HepG2 (cell line): ENCODE measurements around the gene SLC22A7. TPM values are rescaled to one million over a fixed set of nuclear protein-coding genes. Genes with fewer than 3 reads are reported as not detected.

ENCODE experiments used
- BRF2 ChIP-seq: sonication (generic); formaldehyde crosslinking; IDR thresholded peaks from 2 replicates; pipeline ENCODE4 v1.8.1; 2022; ENCODE audit warnings: mild to moderate bottlenecking, missing genetic modification reagents
- CBX1 ChIP-seq: IDR thresholded peaks from one replicate; pipeline ENCODE4 v1.6.1; 2016; ENCODE audit warnings: antibody characterized with exemption, low read depth
- HOXA5 ChIP-seq: sonication (generic); formaldehyde crosslinking; IDR thresholded peaks from 2 replicates; pipeline ENCODE4 v1.4.0; 2020; ENCODE audit warnings: missing genetic modification reagents
- MEF2D ChIP-seq: sonication (generic); formaldehyde crosslinking; IDR thresholded peaks from 2 replicates; pipeline ENCODE4 v1.5.1; 2020; ENCODE audit warnings: mild to moderate bottlenecking, missing genetic modification reagents
- POGZ ChIP-seq: sonication (generic); formaldehyde crosslinking; IDR thresholded peaks from 2 replicates; pipeline ENCODE4 v1.4.0; 2020; ENCODE audit warnings: mild to moderate bottlenecking, missing genetic modification reagents
- TMF1 ChIP-seq: sonication (generic); formaldehyde crosslinking; IDR thresholded peaks from 2 replicates; pipeline ENCODE4 v1.8.1; 2022; ENCODE audit warnings: low read depth, missing genetic modification reagents
- ZFP1 ChIP-seq: IDR thresholded peaks from 2 replicates; pipeline ENCODE4 v1.6.1; 2016
- ZNF18 ChIP-seq: sonication (generic); formaldehyde crosslinking; IDR thresholded peaks from 2 replicates; pipeline ENCODE4 v1.8.0; 2022; ENCODE audit warnings: mild to moderate bottlenecking, missing genetic modification reagents; ENCODE audit not compliant: insufficient replicate concordance
- ZNF33A ChIP-seq: sonication (generic); formaldehyde crosslinking; IDR thresholded peaks from 2 replicates; pipeline ENCODE4 v1.5.1; 2020; ENCODE audit warnings: missing genetic modification reagents, mild to moderate bottlenecking, moderate library complexity, borderline replicate concordance
- ZNF34 ChIP-seq: sonication (generic); formaldehyde crosslinking; IDR thresholded peaks from 2 replicates; pipeline ENCODE4 v1.4.0; 2020; ENCODE audit warnings: mild to moderate bottlenecking, missing genetic modification reagents, borderline replicate concordance
- ZNF362 ChIP-seq: sonication (generic); formaldehyde crosslinking; IDR thresholded peaks from 2 replicates; pipeline ENCODE4 v1.4.0; 2020; ENCODE audit warnings: missing genetic modification reagents, mild to moderate bottlenecking, borderline replicate concordance
- ZNF383 ChIP-seq: sonication (generic); formaldehyde crosslinking; IDR thresholded peaks from 2 replicates; pipeline ENCODE4 v1.4.0; 2020; ENCODE audit warnings: missing genetic modification reagents, mild to moderate bottlenecking, borderline replicate concordance
- ZNF468 ChIP-seq: sonication (generic); formaldehyde crosslinking; IDR thresholded peaks from 2 replicates; pipeline ENCODE4 v1.8.0; 2022; ENCODE audit warnings: mild to moderate bottlenecking, moderate library complexity, missing genetic modification reagents
- ZNF501 ChIP-seq: sonication (generic); formaldehyde crosslinking; IDR thresholded peaks from 2 replicates; pipeline ENCODE4 v1.5.1; 2020; ENCODE audit warnings: mild to moderate bottlenecking, moderate library complexity, missing genetic modification reagents
- ZNF503 ChIP-seq: sonication (generic); formaldehyde crosslinking; IDR thresholded peaks from 2 replicates; pipeline ENCODE4 v1.4.0; 2020; ENCODE audit warnings: missing genetic modification reagents
- ZNF558 ChIP-seq: sonication (generic); formaldehyde crosslinking; IDR thresholded peaks from 2 replicates; pipeline ENCODE4 v1.9.0; 2022; ENCODE audit warnings: mild to moderate bottlenecking, missing genetic modification reagents, borderline replicate concordance
- ZNF800 ChIP-seq: sonication (generic); formaldehyde crosslinking; IDR thresholded peaks from 2 replicates; pipeline ENCODE4 v1.4.0; 2020; ENCODE audit warnings: missing genetic modification reagents
- ZZZ3 ChIP-seq: sonication (generic); formaldehyde crosslinking; IDR thresholded peaks from 2 replicates; pipeline ENCODE4 v1.4.0; 2020; ENCODE audit warnings: missing genetic modification reagents, mild to moderate bottlenecking, borderline replicate concordance
- polyA plus RNA-seq, 8 experiments: library from polyadenylated mRNA; depleted of rRNA in 3 of 8; stranded (reverse) in 7 of 8; unstranded in 1 of 8; fragments of >200 nt; fragmentation: Illumina TruSeq in 4 of 8; extraction: Trizol in 4 of 8; gene quantifications; 2 replicates each; pipeline versions ENCODE4 v1.2.1 to v1.2.3, GENCODE V29; 2011 to 2016; ENCODE audit warnings: low read depth in 4 of 8, missing spikeins in 1 of 8, mixed read lengths in 1 of 8; ENCODE audit not compliant: insufficient read depth in 1 of 8
- total RNA-seq, 5 experiments: library from RNA; depleted of rRNA; stranded (reverse); fragments of >200 nt; fragmentation: Illumina TruSeq; extraction: Trizol; gene quantifications; 2 replicates each; pipeline ENCODE4 v1.2.3, GENCODE V29; 2016; ENCODE audit warnings: low read depth in 1 of 5

SLC22A7 gene
- total and polyA plus RNA-seq, 2 of the 13 experiments (the other 11 are each of a cell fraction or from before 2014, with no cell fraction given): 5.3 to 22.6 TPM

- TF ChIP-seq ZNF33A (CRISPR knock-in tag) (no peak; the same call in 1 of the 2 replicates), ZNF503 (CRISPR knock-in tag) (0 out of 2 replicates have a peak, but pooled peaks have one; percentile 30), ZNF362 (CRISPR knock-in tag) (0 out of 2 replicates have a peak, but pooled peaks have one; percentile 39), ZNF501 (CRISPR knock-in tag) (peak; percentile 74), ZNF558 (CRISPR knock-in tag) (peak; percentile 82; the same call in 1 of the 2 replicates), ZFP1 (no peak), ZNF18 (CRISPR knock-in tag) (no peak), POGZ (CRISPR knock-in tag) (no peak), TMF1 (CRISPR knock-in tag) (no peak), MEF2D (0 out of 2 replicates have a peak, but pooled peaks have one; percentile 27), ZNF34 (0 out of 2 replicates have a peak, but pooled peaks have one; percentile 69), ZNF383 (CRISPR knock-in tag) (peak; percentile 83; the same call in 1 of the 2 replicates), ZZZ3 (CRISPR knock-in tag) (0 out of 2 replicates have a peak, but pooled peaks have one; percentile 75), ZNF800 (CRISPR knock-in tag) (no peak), BRF2 (CRISPR knock-in tag) (no peak; the same call in 1 of the 2 replicates), ZNF468 (CRISPR knock-in tag) (peak; percentile 79; the same call in 1 of the 2 replicates), CBX1 (no peak), HOXA5 (CRISPR knock-in tag) (no peak; the same call in 1 of the 2 replicates)
Observed at GRCh38 chr6:43297644-43298564, at the start of gene SLC22A7 (continued).
